ENCODE measurements around the gene BMP8B.

- TF ChIP-seq USF2 (IDR thresholded peaks at IDR 0.05; ENCODE audit: borderline replicate concordance, low read depth, low read length) (no peak), CTCF (IDR thresholded peaks at IDR 0.05) (no peak)
Measured at GRCh38 chr1:39759436-39759726, 29.3 kb downstream of the BMP8B start.
